SK-N-SH (cell line): ENCODE results near the gene TMTC2. TPM values are rescaled to one million over a fixed set of nuclear protein-coding genes. Genes with fewer than 3 reads are reported as not detected.
"Not testable (repeated sequence)": the region's sequence is repeated elsewhere in the genome, so short reads cannot be mapped to it uniquely, and the experiment has no call there.

Source experiments
- CTCF ChIA-PET: fragments of 300-600, 350-600 bp; formaldehyde crosslinking; extraction: SDS; loops from one replicate; lab custom pipeline; 2021; lab: Yijun Ruan, JAX
- POLR2A ChIA-PET: fragments of 350-600 bp; sonication (Branson Sonifier 250); formaldehyde crosslinking; extraction: SDS; loops from one replicate; lab custom pipeline; 2020; ENCODE audit warnings: antibody characterized with exemption, inconsistent platforms; lab: Yijun Ruan, JAX
- DNase-seq: peaks from one replicate; pipeline ENCODE4 v3.0.0; 2012
- H2AFZ ChIP-seq: fragments of 200-600 bp; sonication (generic); 2 replicates; pipeline ENCODE4 v1.8.1; 2016; ENCODE audit warnings: antibody characterized with exemption, mild to moderate bottlenecking, low read depth
- H3F3A ChIP-seq: fragments of 200-600 bp; sonication (generic); replicated peaks from 2 replicates; pipeline ENCODE3; 2016; ENCODE audit warnings: antibody characterized with exemption, mild to moderate bottlenecking; ENCODE audit not compliant: insufficient read depth
- H3K27ac ChIP-seq, 2 experiments: fragments of 200-500 bp in 1 of 2; fragments of 200-600 bp in 1 of 2; sonication (Bioruptor generic) in 1 of 2; sonication (generic), shearing (Covaris generic) in 1 of 2; 2 replicates each; pipeline versions ENCODE4 v1.5.1 to v1.6.1; 2014 to 2016; ENCODE audit warnings: low read depth in 2 of 2, inconsistent platforms in 1 of 2, low read length in 1 of 2, mild to moderate bottlenecking in 1 of 2, mixed read lengths in 1 of 2
- H3K27me3 ChIP-seq: fragments of 200-600 bp; sonication (generic), shearing (Covaris generic); 2 replicates; pipeline ENCODE4 v1.6.1; 2016; ENCODE audit warnings: mixed run types; ENCODE audit not compliant: insufficient read depth
- H3K36me3 ChIP-seq, 2 experiments: fragments of 200-500 bp in 1 of 2; fragments of 200-600 bp in 1 of 2; sonication (Bioruptor generic) in 1 of 2; sonication (generic) in 1 of 2; replicated peaks in 1 of 2; 2 replicates each; pipeline versions ENCODE3 to v1.5.1; 2014 to 2016; ENCODE audit warnings: low read length in 1 of 2, mild to moderate bottlenecking in 1 of 2; ENCODE audit not compliant: insufficient read depth in 2 of 2, control insufficient read depth in 1 of 2
- H3K4me1 ChIP-seq, 2 experiments: fragments of 200-500 bp in 1 of 2; fragments of 200-600 bp in 1 of 2; sonication (Bioruptor generic) in 1 of 2; sonication (generic), shearing (Covaris generic) in 1 of 2; 2 replicates each; pipeline versions ENCODE4 v1.5.1 to v1.6.1; 2014 to 2016; ENCODE audit warnings: low read depth in 1 of 2, low read length in 1 of 2, mixed run types in 1 of 2; ENCODE audit not compliant: insufficient read depth in 2 of 2, control insufficient read depth in 1 of 2
- H3K4me2 ChIP-seq: fragments of 200-600 bp; sonication (generic), shearing (Covaris generic); 2 replicates; pipeline ENCODE4 v1.6.1; 2017; ENCODE audit warnings: mixed run types
- H3K4me3 ChIP-seq, 2 experiments: fragments of 200-500 bp in 1 of 2; fragments of 200-600 bp in 1 of 2; sonication (Bioruptor generic) in 1 of 2; sonication (generic), shearing (Covaris generic) in 1 of 2; 2 replicates each; pipeline versions ENCODE4 v1.5.1 to v1.8.1; 2014 to 2016; ENCODE audit warnings: low read depth in 2 of 2, inconsistent platforms in 1 of 2, low read length in 1 of 2, mild to moderate bottlenecking in 1 of 2, mixed read lengths in 1 of 2, moderate library complexity in 1 of 2
- H3K79me2 ChIP-seq: fragments of 200-600 bp; sonication (generic); 2 replicates; pipeline ENCODE4 v1.8.1; 2017; ENCODE audit warnings: mild to moderate bottlenecking; ENCODE audit not compliant: insufficient read depth
- H3K9ac ChIP-seq: fragments of 200-600 bp; sonication (generic); 2 replicates; pipeline ENCODE4 v1.6.1; 2017; ENCODE audit warnings: mixed run types
- H3K9me2 ChIP-seq: fragments of 200-600 bp; sonication (generic); 2 replicates; pipeline ENCODE4 v1.6.1; 2017; ENCODE audit warnings: mixed run types
- H3K9me3 ChIP-seq: fragments of 200-600 bp; sonication (generic); 2 replicates; pipeline ENCODE4 v1.6.1; 2017; ENCODE audit warnings: mixed run types, mild to moderate bottlenecking, moderate library complexity
- H4K20me1 ChIP-seq: fragments of 200-600 bp; sonication (generic); 2 replicates; pipeline ENCODE4 v1.6.1; 2017; ENCODE audit warnings: mild to moderate bottlenecking, mixed run types; ENCODE audit not compliant: insufficient read depth
- CHD2 ChIP-seq: fragments of 150-350 bp; IDR thresholded peaks from 2 replicates; pipeline ENCODE4 v1.6.1; 2018; ENCODE audit warnings: low read length; ENCODE audit not compliant: partially characterized antibody
- EP300 ChIP-seq, 2 experiments: IDR thresholded peaks; 2 replicates each; pipeline versions ENCODE4 v1.4.0 to v1.6.1; 2012; ENCODE audit warnings: borderline replicate concordance in 1 of 2, low read depth in 1 of 2, low read length in 1 of 2
- FOXJ3 ChIP-seq: sonication (generic); formaldehyde crosslinking; IDR thresholded peaks from 2 replicates; pipeline ENCODE4 v1.5.1; 2020; ENCODE audit warnings: mild to moderate bottlenecking, missing genetic modification reagents
- NFIC ChIP-seq: IDR thresholded peaks from 2 replicates; pipeline ENCODE4 v1.4.0; 2012; ENCODE audit warnings: borderline replicate concordance
- TAF1 ChIP-seq: IDR thresholded peaks from 2 replicates; pipeline ENCODE4 v1.6.1; 2012; ENCODE audit warnings: low read depth, mild to moderate bottlenecking, low read length, moderate library complexity, borderline replicate concordance
- TCF12 ChIP-seq: IDR thresholded peaks from 2 replicates; pipeline ENCODE4 v1.4.0; 2012
- TEAD4 ChIP-seq: IDR thresholded peaks from 2 replicates; pipeline ENCODE4 v1.4.0; 2012; ENCODE audit warnings: mild to moderate bottlenecking, borderline replicate concordance; ENCODE audit not compliant: insufficient read depth
- USF1 ChIP-seq: IDR thresholded peaks from 2 replicates; pipeline ENCODE4 v1.4.0; 2012; ENCODE audit warnings: low read depth, borderline replicate concordance
- YY1 ChIP-seq: IDR thresholded peaks from 2 replicates; pipeline ENCODE4 v1.4.0; 2012; ENCODE audit warnings: low read depth, mild to moderate bottlenecking
- WGBS: methylation state at CpG from one replicate; pipeline ENCODE4 v1.1.6; 2017; ENCODE audit warnings: low lambda C conversion rate; 5-methylcytosine and 5-hydroxymethylcytosine counted together
- polyA plus RNA-seq, 3 experiments: library from polyadenylated mRNA; depleted of rRNA; stranded (reverse); fragments of >200 nt; gene quantifications; 2 replicates each; pipeline ENCODE4 v1.2.3, GENCODE V29; 2012
- TF ChIP-seq, protein P1 (sequence below): IDR thresholded peaks from 2 replicates; pipeline ENCODE4 v1.4.0; 2012; ENCODE audit warnings: low read depth

TMTC2 gene
- polyA plus RNA-seq, 1 of the 3 experiments (the other 2 are of a cell fraction) = 4.1 TPM

DNA sequence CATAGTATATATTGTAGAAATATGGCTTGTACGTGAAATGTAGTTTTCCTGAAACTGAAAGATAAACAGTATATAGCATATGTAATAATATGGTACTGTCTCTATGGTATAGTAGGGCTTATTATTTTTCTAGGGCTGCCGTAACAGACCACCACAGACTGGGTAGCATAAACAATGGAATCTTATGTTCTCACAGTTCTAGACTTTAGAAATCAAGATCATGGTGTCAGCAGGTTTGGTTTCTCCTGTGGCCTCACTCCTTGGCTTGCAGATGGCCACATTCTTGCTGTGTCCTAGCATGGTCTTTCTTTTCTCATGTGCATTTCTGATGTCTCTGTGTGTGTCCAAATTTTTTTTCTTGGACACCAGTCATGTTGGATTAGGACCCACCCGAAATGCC, 155.8 kb downstream of the TMTC2 start:
- POLR2A ChIA-PET = no interaction called here
- no peaks in the 10 kb centered on the region for H3F3A ChIP-seq
- no peaks in the 10 kb centered on the region for H3K27me3 ChIP-seq
- TF ChIP-seq NFIC (no peak), YY1 (no peak), TEAD4 (no peak), CHD2 (no peak), TAF1 (no peak)
- TF ChIP-seq, protein P1, sequence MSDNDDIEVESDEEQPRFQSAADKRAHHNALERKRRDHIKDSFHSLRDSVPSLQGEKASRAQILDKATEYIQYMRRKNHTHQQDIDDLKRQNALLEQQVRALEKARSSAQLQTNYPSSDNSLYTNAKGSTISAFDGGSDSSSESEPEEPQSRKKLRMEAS = no peak
- H4K20me1 ChIP-seq = no peaks in the 10 kb centered on the region
- no peaks in the 10 kb centered on the region for H3K79me2 ChIP-seq
- no peaks in the 10 kb centered on the region for H3K9me2 ChIP-seq
- H3K4me2 ChIP-seq = no peak overlapping the region
- no peak overlapping the region for H3K9ac ChIP-seq
- 91% methylated on average over 3 of the region's 3 CpGs for WGBS
- CTCF ChIA-PET = no interaction called here
- no peaks in the 10 kb centered on the region for H3K36me3 ChIP-seq
- H3K9me3 ChIP-seq = no peaks in the 10 kb centered on the region
- H3K4me1 ChIP-seq = peaks cover 5 to 10% of the 10 kb centered on the region in 2 experiments; a peak in 3 of 4 replicates
- no peak overlapping the region for H3K27ac ChIP-seq
- no peak overlapping the region for H3K4me3 ChIP-seq
- H2AFZ ChIP-seq = no peak overlapping the region
- no peak for DNase-seq

DNA sequence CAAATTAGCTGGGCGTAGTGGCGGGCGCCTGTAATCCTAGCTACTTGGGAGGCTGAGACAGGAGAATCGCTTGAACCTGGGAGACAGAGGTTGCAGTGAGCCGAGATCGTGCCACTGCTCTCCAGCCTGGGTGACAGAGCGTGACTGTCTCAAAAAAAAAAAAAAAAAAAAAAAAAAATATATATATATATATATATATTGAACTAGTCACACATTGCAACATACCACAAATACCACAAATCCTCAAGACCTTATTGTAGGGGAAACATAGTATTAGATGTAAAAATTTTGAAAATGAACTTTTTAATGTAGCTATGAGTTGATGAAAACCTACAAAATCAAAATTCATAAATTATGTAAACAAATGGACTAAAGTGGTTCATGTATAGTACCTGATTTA, 158.4 kb downstream of the TMTC2 start:
- H4K20me1 ChIP-seq, H3F3A ChIP-seq, H3K27ac ChIP-seq, H3K36me3 ChIP-seq, POLR2A ChIA-PET, H3K9me2 ChIP-seq, H3K9me3 ChIP-seq, H3K79me2 ChIP-seq, H2AFZ ChIP-seq, H3K4me1 ChIP-seq, H3K4me3 ChIP-seq, H3K9ac ChIP-seq, DNase-seq, H3K4me2 ChIP-seq, H3K27me3 ChIP-seq: not testable (repeated sequence)
- CTCF ChIA-PET = interaction anchor here (0.6 kb wide), 1 partner anchor 251 kb away, joined by 3 read pairs; no protein-coding TSS in a partner anchor
- WGBS = 97% methylated on average over 7 of the region's 7 CpGs

DNA sequence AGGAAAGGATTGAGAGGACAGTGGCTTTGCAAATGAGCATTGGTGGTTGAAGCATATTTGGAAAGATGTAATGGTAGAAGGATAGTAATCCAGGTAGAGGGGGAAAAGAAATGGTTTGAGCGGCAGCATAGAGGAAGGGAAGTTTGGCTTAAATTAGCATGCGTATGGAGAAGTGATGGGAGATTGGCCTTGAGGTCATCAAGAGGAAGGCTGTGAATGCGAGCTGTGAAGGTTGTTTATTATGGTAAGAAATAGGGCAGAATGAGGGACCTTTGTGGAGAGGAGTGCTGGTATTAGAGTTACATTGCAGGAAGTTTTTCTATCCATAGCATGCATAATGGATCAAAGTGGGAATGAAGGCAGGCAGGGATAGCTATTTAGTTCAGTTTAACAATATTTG, 162.1 kb downstream of the TMTC2 start:
- no peaks in the 10 kb centered on the region for H3K9me2 ChIP-seq
- H3K9me3 ChIP-seq = no peaks in the 10 kb centered on the region
- H3K36me3 ChIP-seq = no peaks in the 10 kb centered on the region
- H3F3A ChIP-seq = no peaks in the 10 kb centered on the region
- H3K27me3 ChIP-seq = no peaks in the 10 kb centered on the region
- CTCF ChIA-PET = no interaction called here
- H3K4me2 ChIP-seq = no peak overlapping the region
- no peaks in the 10 kb centered on the region for H3K79me2 ChIP-seq
- 97% methylated on average over 3 of the region's 3 CpGs for whole genome bisulfite sequencing
- POLR2A ChIA-PET = no interaction called here
- TF ChIP-seq FOXJ3 (CRISPR knock-in tag) (no peak), EP300 (IDR thresholded peaks at IDR 0.05; ENCODE audit: borderline replicate concordance in 1 of 2, low read depth in 1 of 2, low read length in 1 of 2) (no peak), TCF12 (no peak), TAF1 (no peak), YY1 (no peak), USF1 (no peak)
- H3K9ac ChIP-seq = no peak overlapping the region
- H2AFZ ChIP-seq = no peak overlapping the region
- H3K27ac ChIP-seq = no peak overlapping the region
- DNase-seq = no peak
- no peaks in the 10 kb centered on the region for H4K20me1 ChIP-seq
- H3K4me1 ChIP-seq = no peaks in the 10 kb centered on the region
- no peak overlapping the region for H3K4me3 ChIP-seq
